ENCODE data around the gene ACIN1.
A peak's percentile ranks its signal among the peaks of the same experiment; 100 is the strongest.
"Not testable (repeated sequence)": the region's sequence is repeated elsewhere in the genome, so short reads cannot be mapped to it uniquely, and the experiment has no call there.

ACIN1 gene

DNA sequence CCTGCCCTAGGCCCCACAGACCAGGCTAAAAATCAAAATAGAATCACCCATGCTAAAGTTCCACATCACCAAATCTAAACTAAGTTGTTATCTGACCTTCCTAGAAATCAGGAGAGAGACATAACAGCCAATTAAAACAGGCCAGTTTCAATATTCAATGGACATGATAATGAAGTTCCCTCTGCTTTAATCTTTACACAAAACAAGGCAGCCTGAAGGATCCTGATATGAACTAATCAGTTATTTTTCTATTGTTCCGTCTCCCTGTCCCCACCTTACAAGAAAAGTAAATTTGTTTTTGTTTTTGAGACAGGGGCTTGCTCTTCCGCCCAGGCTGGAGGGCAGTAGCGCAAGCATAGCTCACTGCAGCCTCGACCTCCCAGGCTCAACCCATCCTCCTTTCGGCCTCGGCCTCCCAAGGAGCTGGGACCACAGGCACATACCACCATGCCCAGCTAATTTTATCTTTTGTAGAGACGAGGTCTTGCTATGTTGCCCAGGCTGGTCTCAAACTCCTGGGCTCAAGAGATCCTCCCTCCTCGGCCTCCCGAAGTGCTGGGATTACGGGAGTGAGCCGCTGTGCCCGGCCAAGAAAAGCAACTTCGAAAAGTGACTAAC lies 29.5 kb upstream of the ACIN1 start:
- no peak for DNase-seq

DNA sequence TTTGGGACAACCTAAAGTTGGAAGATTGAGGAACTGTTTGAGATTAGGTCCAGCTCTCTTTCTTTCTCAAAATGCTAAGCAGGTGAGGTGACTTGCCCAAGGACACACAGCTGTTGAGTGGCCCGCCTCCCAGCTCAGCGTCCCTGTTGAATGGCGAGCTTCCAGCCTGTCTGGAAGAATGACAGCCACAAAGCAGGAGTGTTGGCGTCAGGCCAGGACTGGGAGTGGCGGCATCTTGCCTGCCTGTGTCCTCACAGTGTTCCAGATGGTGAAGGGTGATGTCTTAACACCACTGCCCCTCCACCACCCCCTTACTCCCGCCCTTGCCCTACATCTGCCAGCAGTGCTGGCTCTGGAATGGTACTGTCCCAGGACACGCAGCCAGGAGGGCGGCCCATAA lies 28.5 kb upstream of the ACIN1 start:
- no peak for DNase-seq

DNA sequence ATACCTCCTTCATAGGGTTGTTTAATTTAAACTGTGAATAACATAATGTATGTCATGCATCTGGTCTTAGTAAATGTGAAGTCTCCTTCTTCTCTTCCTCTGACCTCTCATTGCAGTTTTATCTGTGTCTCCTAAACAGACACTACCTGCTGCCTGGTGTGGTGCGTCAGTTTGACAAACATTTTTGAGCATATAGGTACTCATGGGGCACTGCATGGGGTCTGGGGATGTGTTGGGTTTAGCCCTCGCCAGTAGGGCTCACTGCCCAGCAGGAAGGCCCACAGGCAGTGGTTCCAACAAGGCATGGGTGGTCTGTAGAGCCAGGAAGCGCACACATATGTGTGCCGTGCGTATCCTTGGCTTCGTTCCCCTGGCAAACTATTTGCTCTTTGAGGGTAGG lies 27.1 kb upstream of the ACIN1 start:
- no peak for DNase-seq

DNA sequence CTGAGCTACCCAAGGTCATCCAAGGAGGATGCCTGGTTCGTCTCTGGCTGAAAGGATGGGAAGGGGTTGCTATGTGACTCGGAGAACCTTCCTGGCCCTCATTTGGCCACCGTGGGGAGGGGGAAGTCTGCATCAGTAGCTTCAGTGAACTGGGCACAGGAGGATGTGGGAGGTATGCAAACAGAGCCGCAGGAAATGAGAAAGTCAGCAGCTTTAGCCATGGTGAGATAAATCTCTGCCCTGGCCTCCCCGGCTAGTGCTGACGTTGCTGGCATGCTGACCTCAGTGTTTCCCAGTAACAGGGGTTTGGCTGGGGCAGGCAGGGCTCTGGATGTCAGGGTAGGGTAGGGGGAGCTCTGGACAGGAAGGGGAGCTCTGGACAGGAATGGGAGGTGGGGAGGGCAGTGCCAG lies 26.4 kb upstream of the ACIN1 start:
- no peak for DNase-seq

DNA sequence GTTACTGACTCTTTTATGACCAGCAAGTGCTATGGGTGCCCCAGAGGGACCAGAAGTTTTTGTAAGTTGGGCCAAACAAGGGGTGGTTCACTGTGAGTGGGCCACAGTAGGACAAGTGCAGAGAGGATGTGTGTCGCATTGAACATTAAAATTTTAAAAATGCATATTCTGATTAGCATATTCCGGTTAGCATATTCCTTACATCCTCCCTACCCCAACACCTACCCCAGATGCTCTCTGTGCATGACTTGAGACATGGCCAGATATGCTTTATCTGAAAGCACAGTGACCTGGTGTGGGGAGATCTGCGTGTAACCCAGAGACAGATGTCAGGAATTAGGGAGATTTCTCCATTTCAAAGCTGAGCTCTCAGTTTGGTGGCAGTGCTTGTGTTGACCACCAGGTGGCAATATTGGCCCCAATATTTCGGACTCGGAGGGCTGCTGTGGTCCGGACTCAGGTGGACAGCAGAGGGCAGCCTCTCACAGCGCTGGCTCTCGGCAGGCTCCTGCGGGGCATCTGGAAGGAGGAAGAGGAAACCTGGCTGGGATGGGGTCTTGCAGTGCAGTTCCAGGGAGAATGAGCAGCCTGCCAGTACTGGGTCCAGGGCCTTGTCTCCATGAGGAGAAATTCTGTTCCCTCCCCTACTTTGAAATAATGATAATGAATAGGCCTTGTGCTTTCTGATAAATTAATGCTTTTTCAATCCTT lies 25.8 kb upstream of the ACIN1 start:
- DNase-seq: peak; percentile 84

GRCh38 chr14:23119363-23120327 lies 24.7 kb upstream of the ACIN1 start:
- DNase-seq: no peak

DNA sequence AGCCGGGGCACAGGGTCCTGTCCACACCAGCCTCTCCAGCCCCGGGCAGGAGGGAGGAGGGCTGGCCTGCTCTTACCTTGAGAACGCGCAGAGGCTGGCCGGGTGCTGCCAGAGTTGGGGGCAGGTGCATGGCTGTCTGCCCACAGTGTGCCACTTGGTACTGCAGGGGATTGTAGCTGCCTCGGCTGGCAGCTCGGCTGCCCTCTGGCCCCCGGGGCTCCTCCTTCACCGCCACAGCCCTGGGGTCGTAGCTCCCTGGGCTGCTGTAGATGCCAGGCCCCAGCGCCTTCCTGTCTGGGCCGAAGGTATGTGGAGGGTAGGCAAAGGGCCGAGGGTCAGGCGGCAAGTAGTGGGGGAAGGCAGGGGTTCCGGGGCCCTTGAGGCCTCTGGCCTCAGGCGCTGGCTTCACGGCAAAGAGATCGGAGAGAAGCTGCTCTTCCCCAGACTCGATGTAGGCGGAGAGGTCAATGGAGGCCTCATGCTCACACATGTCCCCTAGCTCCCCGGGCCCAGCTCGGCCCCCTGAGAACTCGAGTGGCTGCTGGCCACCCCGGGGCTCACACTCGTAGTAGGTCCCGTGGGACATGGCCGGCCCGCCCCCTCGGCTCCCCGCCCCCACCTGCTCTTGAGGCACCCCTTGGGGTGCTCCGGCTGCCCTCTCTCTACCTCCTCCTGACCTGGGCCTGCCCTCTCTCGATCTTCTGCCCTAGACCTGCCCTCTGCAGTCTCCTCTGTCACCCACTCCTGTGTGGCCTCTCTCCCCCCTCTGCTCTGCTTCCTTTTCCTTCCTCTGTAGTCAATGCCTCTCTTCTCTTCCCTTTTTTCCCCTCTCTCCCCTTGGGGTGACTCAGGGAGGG lies 23.8 kb upstream of the ACIN1 start, which contains the start of gene CEBPE:
CEBPE (minus strand) TSS at position 750 of the 857 bp plus-strand sequence; CDS start at position 586, 164 bp downstream.
- no peak for DNase-seq

DNA sequence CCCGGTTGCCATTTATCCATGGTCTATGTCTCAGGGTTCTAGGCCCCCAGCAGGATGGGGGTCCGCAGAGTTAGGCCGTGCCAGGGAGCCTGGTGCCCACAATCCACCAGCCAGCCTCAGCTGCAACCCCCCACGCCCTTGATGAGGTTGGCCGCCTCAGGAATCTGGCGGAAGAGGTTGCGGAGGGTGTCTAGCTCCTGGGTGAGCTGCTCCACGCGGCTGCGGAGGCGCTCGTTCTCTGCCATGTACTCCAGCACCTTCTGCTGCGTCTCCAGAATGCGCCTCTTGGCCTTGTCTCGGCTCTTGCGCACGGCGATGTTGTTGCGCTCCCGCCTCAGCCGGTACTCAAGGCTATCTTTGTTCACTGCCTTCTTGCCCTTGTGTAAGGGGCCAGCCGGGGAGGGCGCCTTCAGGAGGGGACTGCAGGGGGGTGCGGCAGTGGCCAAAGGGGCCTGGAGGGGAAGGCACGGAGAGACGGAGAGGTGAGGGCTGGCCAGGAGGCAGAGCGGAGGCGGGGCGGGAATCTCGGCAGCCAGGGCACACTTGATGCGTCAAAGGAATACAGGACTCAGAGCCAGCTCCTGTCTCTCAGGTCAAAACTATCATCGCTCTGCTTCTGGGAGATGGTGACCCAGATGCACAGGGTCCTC lies 22.6 kb upstream of the ACIN1 start:
- no peak for DNase-seq

- no peak for DNase-seq
Measured at GRCh38 chr14:23115918-23116317, 21.0 kb upstream of the ACIN1 start.

DNA sequence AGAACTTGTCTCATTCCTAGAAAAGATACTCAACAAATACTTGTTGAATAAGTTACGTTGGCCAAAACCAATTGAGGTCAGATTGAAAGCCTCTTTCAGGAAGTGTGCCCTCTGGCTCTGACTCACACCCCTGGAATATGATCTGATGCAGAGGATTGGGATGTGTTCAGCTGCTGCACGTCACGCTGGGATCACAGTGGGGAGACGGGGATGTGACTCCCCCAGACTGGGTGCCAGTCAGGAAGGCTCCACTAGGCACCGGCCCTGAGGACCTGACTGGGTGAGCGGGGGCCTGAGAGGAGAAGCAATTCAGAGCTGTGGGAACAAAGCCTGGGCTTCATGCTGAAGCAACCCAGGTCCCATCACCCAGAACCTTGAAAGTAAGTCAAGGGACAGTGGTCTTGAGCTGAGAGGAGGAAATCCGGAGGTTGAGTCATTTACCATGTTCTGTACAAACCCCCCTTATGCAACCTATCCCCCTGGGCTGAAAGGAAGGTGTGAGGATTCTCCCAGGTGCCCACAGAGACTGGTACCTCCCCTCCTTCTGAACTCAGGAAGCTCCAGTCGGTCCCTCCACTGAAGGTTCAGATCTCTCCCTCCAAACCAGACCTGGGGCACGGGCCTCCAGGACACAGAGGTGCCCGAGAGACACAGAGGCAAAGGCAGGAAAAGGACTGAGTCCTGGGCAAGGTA lies 20.2 kb upstream of the ACIN1 start:
- no peak for DNase-seq

DNA sequence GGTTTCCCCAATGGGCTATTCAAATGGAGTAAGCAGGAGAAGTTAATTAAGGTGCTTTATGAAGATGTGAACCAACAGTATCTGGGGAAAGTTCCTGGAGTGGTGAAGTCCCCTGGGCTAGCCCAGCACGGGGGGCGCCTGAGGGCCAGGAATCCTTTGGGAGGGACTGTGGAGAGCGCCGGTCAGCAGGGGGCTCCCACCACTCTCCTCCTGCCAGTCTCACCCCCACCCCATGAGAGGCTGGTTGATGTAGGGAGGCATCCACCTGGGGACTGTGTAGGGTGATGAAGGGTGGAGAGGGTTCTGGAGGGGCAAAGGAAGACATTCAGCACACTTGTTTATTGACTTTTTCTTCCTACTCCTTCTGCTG lies 19.7 kb upstream of the ACIN1 start:
- no peak for DNase-seq

- no peak for DNase-seq
Measured at GRCh38 chr14:23114120-23114458, 19.2 kb upstream of the ACIN1 start.

- DNase-seq: no peak
Measured at GRCh38 chr14:23113431-23114119, 18.6 kb upstream of the ACIN1 start.

GRCh38 chr14:23112359-23113178 lies 17.6 kb upstream of the ACIN1 start:
- no peak for DNase-seq

DNA sequence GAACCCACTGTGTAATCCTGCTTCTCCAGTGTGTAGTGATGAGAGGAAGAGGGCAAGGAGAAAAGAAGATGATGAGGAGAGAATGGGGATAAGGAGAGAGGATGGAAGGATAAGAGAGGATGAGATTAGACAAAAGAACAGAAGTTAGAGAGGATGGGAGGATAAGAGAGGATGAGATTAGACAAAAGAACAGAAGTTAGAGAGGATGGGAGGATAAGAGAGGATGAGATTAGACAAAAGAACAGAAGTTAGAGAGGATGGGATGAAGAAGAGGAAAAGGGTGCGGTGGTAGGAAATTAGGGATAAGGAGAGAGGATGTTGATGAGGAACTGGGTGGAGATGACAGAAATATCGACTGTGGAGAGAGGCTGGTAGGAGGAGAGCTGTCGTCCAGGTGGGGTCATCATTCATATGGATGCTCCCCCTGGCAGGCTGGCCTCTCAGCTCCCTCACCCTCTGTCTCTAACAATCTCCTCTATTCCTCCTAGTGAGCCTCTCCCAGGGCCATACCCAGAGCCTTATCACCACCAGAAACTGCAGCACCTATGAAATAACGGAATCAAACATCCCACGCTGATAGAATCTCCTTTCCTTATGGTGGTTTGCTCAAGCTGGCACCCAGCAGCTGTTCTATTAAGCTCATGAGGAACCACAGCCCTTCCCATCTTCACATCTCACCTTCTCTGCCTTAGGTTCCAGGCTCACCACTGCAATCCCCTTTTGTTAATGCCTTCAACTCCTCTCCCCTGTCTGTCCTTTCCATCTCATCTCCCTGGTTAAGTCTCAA lies 15.8 kb upstream of the ACIN1 start:
- no peak for DNase-seq

DNA sequence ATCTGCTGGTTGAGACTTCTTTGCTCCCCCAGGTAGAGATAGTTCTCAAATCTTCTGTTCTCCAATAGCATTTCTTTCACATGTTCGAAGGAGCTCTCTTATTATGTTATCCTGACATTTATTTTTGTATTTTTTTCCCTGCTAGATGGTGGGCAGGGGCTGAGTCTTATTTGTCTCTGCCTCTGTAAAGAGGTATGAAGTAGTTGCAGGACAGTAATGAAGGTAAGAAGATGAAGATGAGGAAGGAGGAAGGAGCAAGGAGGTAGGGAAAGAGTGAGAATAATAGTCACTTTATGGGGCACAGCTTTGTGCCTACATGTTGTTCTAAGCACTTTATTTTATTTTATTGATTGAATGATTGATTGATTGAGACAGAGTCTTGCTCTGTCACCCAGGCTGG lies 14.8 kb upstream of the ACIN1 start:
- DNase-seq: no peak

DNA sequence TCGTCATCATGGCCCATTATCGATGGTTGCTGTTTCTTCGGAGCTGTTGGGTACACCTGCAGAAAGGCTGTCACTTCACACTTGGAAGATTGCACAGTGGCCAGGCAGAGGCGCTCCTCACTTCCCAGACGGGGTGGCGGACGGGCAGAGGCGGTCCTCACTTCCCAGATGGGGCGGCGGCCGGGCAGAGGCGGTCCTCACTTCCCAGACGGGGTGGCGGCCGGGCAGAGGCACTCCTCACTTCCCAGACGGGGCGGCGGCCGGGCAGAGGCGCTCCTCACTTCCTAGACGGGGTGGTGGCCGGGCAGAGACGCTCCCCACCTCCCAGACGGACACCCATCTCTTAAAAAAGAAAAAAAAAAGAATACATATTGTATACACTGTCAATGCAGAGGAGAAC lies 13.2 kb upstream of the ACIN1 start:
- DNase-seq: not testable (repeated sequence)

DNA sequence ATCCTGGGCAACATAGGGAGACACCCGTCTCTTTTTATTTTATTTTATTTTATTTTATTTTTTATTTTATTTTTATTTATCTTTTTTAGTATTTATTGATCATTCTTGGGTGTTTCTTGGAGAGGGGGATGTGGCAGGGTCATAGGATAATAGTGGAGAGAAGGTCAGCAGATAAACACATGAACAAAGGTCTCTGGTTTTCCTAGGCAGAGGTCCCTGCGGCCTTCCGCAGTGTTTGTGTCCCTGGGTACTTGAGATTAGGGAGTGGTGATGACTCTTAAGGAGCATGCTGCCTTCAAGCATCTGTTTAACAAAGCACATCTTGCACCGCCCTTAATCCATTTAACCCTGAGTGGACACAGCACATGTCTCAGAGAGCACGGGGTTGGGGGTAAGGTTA lies 12.7 kb upstream of the ACIN1 start:
- DNase-seq: not testable (repeated sequence)

DNA sequence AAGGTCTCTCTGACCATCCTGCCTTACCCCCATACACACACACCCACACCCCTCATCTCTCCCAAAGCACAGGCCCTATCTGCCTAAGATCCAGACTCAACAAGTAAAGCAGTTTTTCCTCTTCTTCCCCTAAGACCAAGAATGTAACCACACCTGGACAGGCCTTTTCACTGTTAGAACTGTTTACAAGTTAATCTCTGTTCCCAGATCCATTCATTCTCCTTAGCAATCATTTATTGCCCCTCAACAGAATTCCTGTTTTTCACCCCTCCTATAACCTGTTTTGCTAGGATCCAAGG lies 11.8 kb upstream of the ACIN1 start:
- no peak for DNase-seq

Data from NCI-H510A treated with DMSO at 0.1 percent for 48 hours (cell line).